Neural crest cell (in vitro differentiated cells): ENCODE results near the gene CACNG4. TPM values are rescaled to one million over a fixed set of nuclear protein-coding genes. Genes with fewer than 3 reads are reported as not detected.

Experiments
- DNase-seq: peaks from one replicate; pipeline ENCODE4 v3.0.0; 2021; ENCODE audit warnings: low read depth, mixed read lengths, low spot score
- H3K27ac Mint-ChIP-seq: one replicate; pipeline ENCODE4 v1.8.0; 2021; ENCODE audit warnings: mild to moderate bottlenecking, mixed read lengths; ENCODE audit not compliant: unreplicated experiment
- H3K27me3 Mint-ChIP-seq: 2 replicates; pipeline ENCODE4 v1.8.0; 2021; ENCODE audit warnings: low read depth, mild to moderate bottlenecking, mixed read lengths
- H3K36me3 Mint-ChIP-seq: 2 replicates; pipeline ENCODE4 v1.8.0; 2021; ENCODE audit warnings: low read depth, mild to moderate bottlenecking, mixed read lengths
- H3K4me1 Mint-ChIP-seq: 2 replicates; pipeline ENCODE4 v1.8.0; 2021; ENCODE audit warnings: mixed read lengths
- H3K4me3 Mint-ChIP-seq: one replicate; pipeline ENCODE4 v1.8.0; 2021; ENCODE audit warnings: mild to moderate bottlenecking, mixed read lengths
- H3K9me3 Mint-ChIP-seq: 2 replicates; pipeline ENCODE4 v1.8.0; 2021; ENCODE audit warnings: mixed read lengths
- total RNA-seq: library from RNA; stranded (reverse); gene quantifications from 2 replicates; pipeline ENCODE4 v1.2.1, GENCODE V29; 2021
- TF ChIP-seq, protein P1 (sequence below): fragments of 200-600 bp; sonication (generic); conservative IDR thresholded peaks from 2 replicates; pipeline ENCODE4 v1.5.0; 2021; ENCODE audit warnings: antibody characterized with exemption, mild to moderate bottlenecking

The CACNG4 gene
- total RNA-seq, 1 donor from 2014 or later: 38.4 TPM

DNA sequence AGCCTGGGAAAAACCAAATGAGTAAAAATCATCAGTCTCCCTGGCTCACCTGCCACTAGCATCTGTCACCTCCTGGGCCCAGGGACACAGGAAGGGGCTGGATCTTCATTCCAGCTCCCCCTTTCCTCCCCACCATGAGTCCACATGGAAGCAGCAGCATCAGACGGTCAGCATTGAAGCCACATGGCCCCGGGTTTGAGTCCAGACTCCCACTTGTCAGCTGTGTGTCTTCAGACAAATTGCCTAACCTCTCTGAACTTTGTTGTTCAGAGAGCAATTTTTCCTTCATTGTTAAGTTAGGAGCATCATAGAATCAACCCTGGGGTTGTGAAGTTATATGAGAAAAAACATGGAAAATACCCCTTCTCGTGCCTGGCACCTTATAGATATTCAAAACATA lies 10.7 kb downstream of the CACNG4 start:
- Mint-ChIP-seq H3K27ac (no peak overlapping the region), H3K4me1 (peaks cover 50% of the 10 kb centered on the region), H3K4me3 (no peak overlapping the region), H3K36me3 (peaks cover 3% of the 10 kb centered on the region), H3K27me3 (peaks cover 2% of the 10 kb centered on the region), H3K9me3 (no peaks in the 10 kb centered on the region)
- DNase-seq: no peak
- TF ChIP-seq, protein P1, sequence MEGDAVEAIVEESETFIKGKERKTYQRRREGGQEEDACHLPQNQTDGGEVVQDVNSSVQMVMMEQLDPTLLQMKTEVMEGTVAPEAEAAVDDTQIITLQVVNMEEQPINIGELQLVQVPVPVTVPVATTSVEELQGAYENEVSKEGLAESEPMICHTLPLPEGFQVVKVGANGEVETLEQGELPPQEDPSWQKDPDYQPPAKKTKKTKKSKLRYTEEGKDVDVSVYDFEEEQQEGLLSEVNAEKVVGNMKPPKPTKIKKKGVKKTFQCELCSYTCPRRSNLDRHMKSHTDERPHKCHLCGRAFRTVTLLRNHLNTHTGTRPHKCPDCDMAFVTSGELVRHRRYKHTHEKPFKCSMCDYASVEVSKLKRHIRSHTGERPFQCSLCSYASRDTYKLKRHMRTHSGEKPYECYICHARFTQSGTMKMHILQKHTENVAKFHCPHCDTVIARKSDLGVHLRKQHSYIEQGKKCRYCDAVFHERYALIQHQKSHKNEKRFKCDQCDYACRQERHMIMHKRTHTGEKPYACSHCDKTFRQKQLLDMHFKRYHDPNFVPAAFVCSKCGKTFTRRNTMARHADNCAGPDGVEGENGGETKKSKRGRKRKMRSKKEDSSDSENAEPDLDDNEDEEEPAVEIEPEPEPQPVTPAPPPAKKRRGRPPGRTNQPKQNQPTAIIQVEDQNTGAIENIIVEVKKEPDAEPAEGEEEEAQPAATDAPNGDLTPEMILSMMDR: no peak

DNA sequence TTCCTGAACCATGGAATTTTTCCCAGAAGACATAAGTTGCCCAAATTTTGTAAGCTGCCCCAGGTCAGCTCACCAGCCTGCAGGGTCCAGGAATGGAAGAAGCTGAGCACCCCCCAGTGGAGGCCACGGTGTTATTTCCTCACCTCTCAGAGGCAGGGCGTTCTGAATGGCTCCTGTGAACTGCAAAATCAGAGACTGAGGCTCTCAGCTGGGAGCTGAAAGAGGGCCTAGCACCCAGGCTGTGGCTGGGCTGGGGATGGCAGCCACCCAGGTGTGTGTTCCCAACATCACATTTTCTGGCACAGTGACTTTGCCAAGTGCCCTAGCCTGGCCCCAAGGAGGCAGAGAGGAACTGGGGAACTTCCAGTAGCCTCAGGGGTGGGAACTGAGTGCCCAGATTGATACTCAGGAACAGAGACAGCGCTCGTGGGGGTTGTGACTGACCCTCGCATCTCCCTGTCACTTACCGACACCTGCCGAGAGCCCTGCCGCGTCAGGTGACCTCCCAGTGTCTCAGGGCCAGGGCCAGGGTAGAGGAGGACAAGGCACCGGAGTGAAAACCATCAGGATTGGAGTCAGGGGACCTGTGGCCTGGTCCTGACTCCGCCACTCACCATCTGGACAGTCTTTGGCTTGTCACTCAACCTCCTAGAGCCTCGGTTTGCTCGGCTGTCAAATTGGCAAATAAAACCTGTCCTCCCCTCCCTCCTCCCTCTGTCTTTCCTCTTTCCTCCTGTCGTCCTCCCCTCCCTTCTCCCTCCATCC lies 11.3 kb downstream of the CACNG4 start:
- no peak for DNase-seq
- H3K36me3 Mint-ChIP-seq: peaks cover 3% of the 10 kb centered on the region
- H3K27ac Mint-ChIP-seq: no peak overlapping the region
- TF ChIP-seq, protein P1: peak; percentile 32
- H3K27me3 Mint-ChIP-seq: peaks cover 2% of the 10 kb centered on the region
- H3K4me3 Mint-ChIP-seq: no peak overlapping the region
- H3K9me3 Mint-ChIP-seq: no peaks in the 10 kb centered on the region
- H3K4me1 Mint-ChIP-seq: peaks cover 46% of the 10 kb centered on the region

DNA sequence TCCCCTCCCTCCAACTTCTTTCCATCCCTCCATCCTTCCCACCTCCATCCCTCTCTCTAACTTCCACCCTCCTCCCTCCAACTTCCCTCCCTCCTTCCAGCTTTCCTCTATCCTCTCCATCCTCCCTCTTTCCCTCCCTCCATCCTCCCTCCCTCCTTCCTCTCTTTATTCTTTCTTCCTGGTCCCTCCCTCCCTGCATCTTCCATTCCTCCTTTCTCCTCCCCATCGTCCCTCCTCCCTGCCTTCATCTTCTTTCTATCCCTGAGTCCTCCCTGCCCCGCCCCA lies 11.8 kb downstream of the CACNG4 start:
- peaks cover 2% of the 10 kb centered on the region for H3K27me3 Mint-ChIP-seq
- H3K9me3 Mint-ChIP-seq: no peaks in the 10 kb centered on the region
- H3K36me3 Mint-ChIP-seq: peaks cover 3% of the 10 kb centered on the region
- H3K4me3 Mint-ChIP-seq: no peak overlapping the region
- no peak for DNase-seq
- H3K4me1 Mint-ChIP-seq: peaks cover 48% of the 10 kb centered on the region
- TF ChIP-seq, protein P1: no peak
- H3K27ac Mint-ChIP-seq: no peak overlapping the region

DNA sequence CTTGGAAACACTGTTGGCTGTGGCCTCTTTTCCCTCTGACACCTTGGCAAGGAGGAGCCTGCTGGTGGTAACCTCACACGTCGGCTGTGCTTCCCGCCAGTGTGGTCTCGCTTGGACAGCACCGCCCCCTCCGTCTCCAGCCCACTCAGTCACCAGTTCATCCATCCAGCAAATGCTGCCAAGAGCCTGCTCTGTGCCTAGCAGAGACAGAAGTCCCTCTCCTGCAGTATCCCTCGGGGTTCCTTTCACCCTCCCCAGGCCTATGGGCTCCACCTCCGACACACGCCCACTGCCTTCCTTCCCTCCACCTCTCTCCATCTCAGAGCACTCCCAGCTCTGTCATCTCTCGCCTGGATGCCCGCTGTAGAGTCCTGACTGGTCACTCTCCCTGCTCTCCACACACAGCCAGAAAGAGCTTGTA lies 12.3 kb downstream of the CACNG4 start:
- TF ChIP-seq, protein P1: no peak
- Mint-ChIP-seq H3K27me3 (peaks cover 2% of the 10 kb centered on the region), H3K4me1 (peaks cover 45% of the 10 kb centered on the region), H3K4me3 (no peak overlapping the region), H3K36me3 (peaks cover 2% of the 10 kb centered on the region), H3K27ac (no peak overlapping the region), H3K9me3 (no peaks in the 10 kb centered on the region)
- DNase-seq: no peak

DNA sequence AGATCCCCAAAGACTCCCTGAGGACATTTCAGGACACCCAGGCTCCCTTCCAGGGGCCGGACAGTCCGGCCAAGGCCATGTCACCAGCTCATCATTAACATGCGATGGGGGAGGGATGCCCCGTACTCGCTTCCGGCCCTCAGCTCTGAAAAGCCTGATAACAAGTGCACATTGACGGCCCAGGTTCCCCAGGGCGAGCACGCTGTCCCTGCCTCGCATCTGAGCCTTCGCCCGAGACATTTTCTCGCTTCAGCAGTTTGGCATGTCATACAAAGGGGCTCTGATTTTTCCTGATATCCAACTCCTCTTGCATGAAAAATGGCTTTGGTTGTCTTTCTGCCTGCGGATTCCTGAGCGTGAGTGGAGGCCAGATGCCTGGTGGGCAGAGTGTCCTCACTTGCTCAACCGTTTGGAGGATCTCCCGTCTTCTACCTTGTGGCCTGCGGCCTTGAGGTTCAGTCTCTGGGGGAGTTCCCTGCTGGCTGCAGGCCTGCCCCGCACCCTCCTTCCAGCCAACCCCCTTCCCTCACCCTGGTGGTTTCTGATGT lies 14.1 kb downstream of the CACNG4 start:
- Mint-ChIP-seq H3K27ac (peak overlapping the region; percentile 75), H3K27me3 (peaks cover 2% of the 10 kb centered on the region), H3K4me1 (peaks cover 50% of the 10 kb centered on the region), H3K36me3 (peaks cover 4% of the 10 kb centered on the region), H3K4me3 (peak overlapping the region; percentile 56), H3K9me3 (no peaks in the 10 kb centered on the region)
- no peak for DNase-seq
- TF ChIP-seq, protein P1: no peak
